Activated CD8-positive, alpha-beta T cell treated with anti-CD3 and anti-CD28 coated beads for 36 hours (primary cell): Measurements from ENCODE around the gene SMAD3. TPM values are rescaled to one million over a fixed set of nuclear protein-coding genes. Genes with fewer than 3 reads are reported as not detected.

Experiments
- ATAC-seq: fragments of 200-7000 bp; cut with Tn5 transposase; one replicate; pipeline ENCODE4 v1.10.0; 2021; ENCODE audit warnings: mild to moderate bottlenecking, moderate library complexity
- CTCF ChIA-PET: fragments of 350-600 bp; sonication (Branson Sonifier 250); formaldehyde crosslinking; loops from one replicate; lab custom pipeline; 2021; ENCODE audit warnings: antibody characterized with exemption; lab: Charles Lee
- POLR2A ChIA-PET: fragments of 350-600 bp; sonication (Branson Sonifier 250); formaldehyde crosslinking; loops from one replicate; lab custom pipeline; 2021; ENCODE audit warnings: antibody characterized with exemption; lab: Charles Lee
- DNase-seq: peaks from one replicate; pipeline ENCODE4 v3.0.0-alpha.2; 2020
- H3K27ac Mint-ChIP-seq: one replicate; pipeline ENCODE4 v1.8.0; 2021; ENCODE audit warnings: mild to moderate bottlenecking, mixed read lengths
- H3K27me3 Mint-ChIP-seq: one replicate; pipeline ENCODE4 v1.8.0; 2021; ENCODE audit warnings: mixed read lengths
- H3K36me3 Mint-ChIP-seq: one replicate; pipeline ENCODE4 v1.8.0; 2021; ENCODE audit warnings: low read depth, mixed read lengths
- H3K4me1 Mint-ChIP-seq: one replicate; pipeline ENCODE4 v1.8.0; 2021; ENCODE audit warnings: low read depth, mixed read lengths
- H3K4me3 Mint-ChIP-seq: one replicate; pipeline ENCODE4 v1.8.0; 2021; ENCODE audit warnings: mild to moderate bottlenecking, moderate library complexity, mixed read lengths
- H3K9me3 Mint-ChIP-seq: one replicate; pipeline ENCODE4 v1.8.0; 2021; ENCODE audit warnings: mixed read lengths
- intact Hi-C: fragments of 100-400 bp; cut with micrococcal nuclease; formaldehyde crosslinking; loops from one replicate; pipeline ENCODE4 v1.10.0; 2022
- total RNA-seq, 2 experiments: library from RNA; stranded (reverse); gene quantifications; one replicate each; pipeline ENCODE4 v1.2.3, GENCODE V29; 2021
- TF ChIP-seq, protein P1 (sequence below): fragments of 200-600 bp; IDR thresholded peaks from one replicate; pipeline ENCODE4 v1.8.0; 2022; ENCODE audit warnings: antibody characterized with exemption, mild to moderate bottlenecking

SMAD3 gene
- total RNA-seq, 2 experiments from 2014 or later, result 22.3 to 24.7 TPM

DNA sequence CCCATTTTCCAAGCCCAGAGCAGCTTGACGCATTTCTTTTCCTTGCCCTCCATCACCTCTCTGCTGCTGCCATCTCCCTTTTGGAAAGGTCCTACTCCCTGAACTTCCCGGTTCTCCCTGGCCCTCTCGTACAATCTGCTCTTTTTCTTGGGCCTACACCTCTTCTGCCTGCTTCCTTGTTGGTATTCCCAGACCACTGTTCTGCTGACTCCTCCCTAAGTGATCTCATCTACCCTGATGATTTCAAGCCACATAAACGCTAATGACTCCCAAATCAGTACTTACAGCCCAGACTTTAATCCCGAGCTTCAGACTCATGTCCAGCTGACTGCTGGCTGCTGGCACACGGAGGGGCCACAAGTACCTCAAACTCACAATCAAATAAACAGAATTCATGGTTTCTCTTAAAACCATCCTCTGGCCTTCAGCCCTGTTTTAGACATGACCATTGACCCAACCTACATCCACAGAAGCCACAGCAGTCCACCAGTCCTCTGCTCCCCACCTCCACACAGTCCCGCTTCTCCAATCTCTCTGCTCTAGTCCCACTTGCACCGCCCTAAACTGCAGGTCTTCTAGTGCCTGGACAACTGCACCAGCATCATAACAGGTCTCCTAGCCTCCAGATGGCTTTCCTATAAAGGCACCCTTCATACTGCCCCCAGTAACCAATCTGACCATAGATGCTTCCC is 131.4 kb downstream of the SMAD3 start:
- POLR2A ChIA-PET, result no interaction called here

DNA sequence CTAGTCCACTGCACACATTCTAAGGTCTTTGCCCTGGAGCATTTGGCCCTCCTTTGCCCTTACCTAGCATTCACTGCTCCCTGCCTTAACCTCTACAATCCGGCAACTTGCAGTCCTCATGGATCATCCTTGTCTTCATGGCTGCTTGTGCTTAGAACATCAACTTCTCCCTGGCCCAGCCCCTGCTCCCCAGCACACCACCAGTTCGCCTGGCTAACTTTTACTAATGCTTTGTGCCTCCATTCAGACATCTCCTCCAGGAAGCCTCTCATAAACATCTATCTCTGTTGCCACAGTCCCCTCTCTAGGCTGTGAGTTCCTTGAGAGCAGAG is 131.9 kb downstream of the SMAD3 start:
- Mint-ChIP-seq H3K27me3 (no peaks in the 10 kb centered on the region), H3K4me3 (no peak overlapping the region), H3K27ac (peak overlapping the region; percentile 9), H3K9me3 (no peaks in the 10 kb centered on the region), H3K36me3 (peaks cover 47% of the 10 kb centered on the region), H3K4me1 (peaks cover 8% of the 10 kb centered on the region)
- no peak for ATAC-seq
- TF ChIP-seq, protein P1, sequence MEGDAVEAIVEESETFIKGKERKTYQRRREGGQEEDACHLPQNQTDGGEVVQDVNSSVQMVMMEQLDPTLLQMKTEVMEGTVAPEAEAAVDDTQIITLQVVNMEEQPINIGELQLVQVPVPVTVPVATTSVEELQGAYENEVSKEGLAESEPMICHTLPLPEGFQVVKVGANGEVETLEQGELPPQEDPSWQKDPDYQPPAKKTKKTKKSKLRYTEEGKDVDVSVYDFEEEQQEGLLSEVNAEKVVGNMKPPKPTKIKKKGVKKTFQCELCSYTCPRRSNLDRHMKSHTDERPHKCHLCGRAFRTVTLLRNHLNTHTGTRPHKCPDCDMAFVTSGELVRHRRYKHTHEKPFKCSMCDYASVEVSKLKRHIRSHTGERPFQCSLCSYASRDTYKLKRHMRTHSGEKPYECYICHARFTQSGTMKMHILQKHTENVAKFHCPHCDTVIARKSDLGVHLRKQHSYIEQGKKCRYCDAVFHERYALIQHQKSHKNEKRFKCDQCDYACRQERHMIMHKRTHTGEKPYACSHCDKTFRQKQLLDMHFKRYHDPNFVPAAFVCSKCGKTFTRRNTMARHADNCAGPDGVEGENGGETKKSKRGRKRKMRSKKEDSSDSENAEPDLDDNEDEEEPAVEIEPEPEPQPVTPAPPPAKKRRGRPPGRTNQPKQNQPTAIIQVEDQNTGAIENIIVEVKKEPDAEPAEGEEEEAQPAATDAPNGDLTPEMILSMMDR, result no peak
- no peak for DNase-seq
- ChIA-PET CTCF (no interaction called here), POLR2A (no interaction called here)
- intact Hi-C loops, result no loop called here

More for the DNA sequence above, 131.4 kb downstream of the SMAD3 start:
- TF ChIP-seq, protein P1, result no peak
- Mint-ChIP-seq H3K36me3 (peaks cover 48% of the 10 kb centered on the region), H3K27me3 (no peaks in the 10 kb centered on the region), H3K27ac (peak overlapping the region; percentile 9), H3K9me3 (no peaks in the 10 kb centered on the region), H3K4me3 (no peak overlapping the region), H3K4me1 (peaks cover 13% of the 10 kb centered on the region)
- CTCF ChIA-PET, result no interaction called here
- DNase-seq (no peak), ATAC-seq (no peak)
- intact Hi-C loops, result no loop called here

DNA sequence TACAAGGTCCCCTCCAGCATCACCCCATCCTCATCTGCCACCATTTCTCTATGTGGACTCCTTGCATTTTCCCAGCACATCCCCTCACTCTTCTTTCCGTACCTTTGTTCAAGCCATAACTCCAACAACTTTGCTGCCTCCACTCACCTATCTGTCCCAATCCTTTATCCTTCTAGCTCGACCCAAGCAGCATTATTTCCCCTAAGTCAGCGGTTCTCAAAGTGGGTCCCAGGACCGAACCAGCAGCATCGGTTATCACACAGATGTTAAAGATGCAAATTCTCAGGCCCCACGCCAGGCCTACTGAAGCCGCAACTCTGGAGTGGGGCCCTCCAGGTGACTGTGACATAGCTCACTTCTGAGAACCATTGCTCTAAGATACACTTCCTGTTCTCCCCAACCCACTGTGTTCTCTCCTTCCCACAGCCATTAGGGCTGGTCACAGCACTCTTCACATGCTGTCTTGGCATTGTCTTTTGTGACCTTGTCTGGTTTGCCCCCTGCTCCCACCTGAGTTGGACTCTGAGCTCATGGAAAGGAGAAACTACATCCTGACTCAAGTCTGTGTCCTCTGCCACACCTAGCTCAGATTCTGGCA is 132.9 kb downstream of the SMAD3 start:
- CTCF ChIA-PET, result interaction anchor here (1.3 kb wide), 1 partner anchor 11 kb away, joined by 3 read pairs; no protein-coding TSS in a partner anchor
- ATAC-seq (no peak), DNase-seq (no peak)
- H3K4me1 Mint-ChIP-seq, result peaks cover 5% of the 10 kb centered on the region
- H3K4me3 Mint-ChIP-seq, result no peak overlapping the region
- intact Hi-C loops, result no loop called here
- H3K36me3 Mint-ChIP-seq, result peaks cover 49% of the 10 kb centered on the region
- H3K27ac Mint-ChIP-seq, result peak overlapping the region; percentile 21
- H3K9me3 Mint-ChIP-seq, result no peaks in the 10 kb centered on the region
- TF ChIP-seq, protein P1, result no peak
- no peaks in the 10 kb centered on the region for H3K27me3 Mint-ChIP-seq
- POLR2A ChIA-PET, result no interaction called here

DNA sequence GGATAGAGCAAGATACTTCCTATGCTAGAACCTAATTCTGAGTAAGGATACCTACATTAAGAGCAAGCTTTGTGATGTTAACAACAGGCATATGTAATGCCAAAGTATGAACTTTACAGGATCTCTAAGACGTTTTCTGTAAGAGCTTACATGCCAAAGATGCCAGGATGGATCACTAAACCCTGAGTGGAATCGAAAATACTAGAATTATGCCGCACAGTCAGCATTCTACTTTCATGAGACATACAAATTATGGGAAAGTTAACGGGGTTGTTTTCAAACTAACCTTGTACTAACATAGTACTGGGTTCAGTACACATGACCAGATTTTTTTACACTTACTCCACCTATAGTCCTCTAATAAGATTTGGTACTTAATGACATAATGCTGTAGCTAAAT is 134.0 kb downstream of the SMAD3 start:
- intact Hi-C loops, result no loop called here
- H3K27ac Mint-ChIP-seq, result no peak overlapping the region
- CTCF ChIA-PET, result interaction anchor here (1.3 to 1.5 kb wide), 3 partner anchors 8 to 22 kb away, joined by 3 read pairs; no protein-coding TSS in a partner anchor

More for the DNA sequence above, 134.0 kb downstream of the SMAD3 start:
- H3K4me1 Mint-ChIP-seq, result peaks cover 5% of the 10 kb centered on the region
- TF ChIP-seq, protein P1, result no peak
- DNase-seq, result no peak
- POLR2A ChIA-PET, result interaction anchor here (0.9 kb wide), 1 partner anchor 18 kb away, joined by 3 read pairs; no protein-coding TSS in a partner anchor
- H3K4me3 Mint-ChIP-seq, result no peak overlapping the region
- no peaks in the 10 kb centered on the region for H3K9me3 Mint-ChIP-seq
- ATAC-seq, result no peak
- peaks cover 52% of the 10 kb centered on the region for H3K36me3 Mint-ChIP-seq
- no peaks in the 10 kb centered on the region for H3K27me3 Mint-ChIP-seq
